Measurements from ENCODE around the gene LAD1.

DNA sequence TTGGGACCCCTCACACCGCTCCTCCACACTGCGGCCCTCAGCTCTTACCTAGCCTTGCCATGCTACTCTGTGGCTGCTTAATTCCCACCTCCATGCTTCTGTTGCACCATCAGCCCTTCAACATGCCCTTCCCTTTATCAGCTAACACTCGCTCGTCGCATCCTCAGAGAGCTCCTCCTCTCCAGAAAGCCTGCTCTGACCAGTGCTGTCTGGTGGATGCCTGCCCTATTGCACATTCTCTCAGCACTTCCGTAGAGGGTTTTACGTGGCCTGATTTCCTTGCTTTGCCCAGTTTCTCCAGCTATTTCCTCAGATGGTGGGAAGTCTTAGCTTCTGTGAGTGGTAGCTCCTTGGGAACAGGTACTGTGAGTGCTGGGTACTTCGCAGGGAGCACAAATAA is 10.3 kb upstream of the LAD1 start:
- TF ChIP-seq EZH2phosphoT487 (IDR thresholded peaks at IDR 0.05; ENCODE audit: borderline replicate concordance, low read length), result no peak
- TF ChIP-seq, protein P1, sequence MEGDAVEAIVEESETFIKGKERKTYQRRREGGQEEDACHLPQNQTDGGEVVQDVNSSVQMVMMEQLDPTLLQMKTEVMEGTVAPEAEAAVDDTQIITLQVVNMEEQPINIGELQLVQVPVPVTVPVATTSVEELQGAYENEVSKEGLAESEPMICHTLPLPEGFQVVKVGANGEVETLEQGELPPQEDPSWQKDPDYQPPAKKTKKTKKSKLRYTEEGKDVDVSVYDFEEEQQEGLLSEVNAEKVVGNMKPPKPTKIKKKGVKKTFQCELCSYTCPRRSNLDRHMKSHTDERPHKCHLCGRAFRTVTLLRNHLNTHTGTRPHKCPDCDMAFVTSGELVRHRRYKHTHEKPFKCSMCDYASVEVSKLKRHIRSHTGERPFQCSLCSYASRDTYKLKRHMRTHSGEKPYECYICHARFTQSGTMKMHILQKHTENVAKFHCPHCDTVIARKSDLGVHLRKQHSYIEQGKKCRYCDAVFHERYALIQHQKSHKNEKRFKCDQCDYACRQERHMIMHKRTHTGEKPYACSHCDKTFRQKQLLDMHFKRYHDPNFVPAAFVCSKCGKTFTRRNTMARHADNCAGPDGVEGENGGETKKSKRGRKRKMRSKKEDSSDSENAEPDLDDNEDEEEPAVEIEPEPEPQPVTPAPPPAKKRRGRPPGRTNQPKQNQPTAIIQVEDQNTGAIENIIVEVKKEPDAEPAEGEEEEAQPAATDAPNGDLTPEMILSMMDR (IDR thresholded peaks at IDR 0.05; ENCODE audit: low read depth, low read length, poor library complexity, severe bottlenecking), result no peak

Measured in DOHH2 (cell line).